ENCODE results near the gene CDK15.

The CDK15 gene

GRCh38 chr2:201831469-201831868, 25.1 kb downstream of the CDK15 start:
- DNase-seq (ENCODE audit: low read depth): peak; percentile 87
- TF ChIP-seq CTCF (IDR thresholded peaks at IDR 0.05; ENCODE audit: low read depth, low read length, missing control alignments): no peak

GRCh38 chr2:201833781-201834180, 27.4 kb downstream of the CDK15 start:
- TF ChIP-seq CTCF (IDR thresholded peaks at IDR 0.05; ENCODE audit: low read depth, low read length, missing control alignments): no peak
- DNase-seq (ENCODE audit: low read depth): no peak
- no peak overlapping the region for H3K4me3 ChIP-seq (ENCODE audit: low read depth, low read length)
- in situ Hi-C loops (cut with HindIII; ENCODE audit: low sequenced_read_pairs): no loop called here

More at GRCh38 chr2:201831469-201831868, 25.1 kb downstream of the CDK15 start:
- in situ Hi-C loops (cut with HindIII; ENCODE audit: low sequenced_read_pairs): no loop called here
- no peak overlapping the region for H3K4me3 ChIP-seq (ENCODE audit: low read depth, low read length)

GRCh38 chr2:201835066-201835465, 28.7 kb downstream of the CDK15 start:
- no peak for DNase-seq (ENCODE audit: low read depth)
- TF ChIP-seq CTCF (IDR thresholded peaks at IDR 0.05; ENCODE audit: low read depth, low read length, missing control alignments): no peak
- H3K4me3 ChIP-seq (ENCODE audit: low read depth, low read length): no peak overlapping the region
- in situ Hi-C loops (cut with HindIII; ENCODE audit: low sequenced_read_pairs): no loop called here

GRCh38 chr2:201837391-201837790, 31.1 kb downstream of the CDK15 start:
- no peak for TF ChIP-seq CTCF (IDR thresholded peaks at IDR 0.05; ENCODE audit: low read depth, low read length, missing control alignments)
- H3K4me3 ChIP-seq (ENCODE audit: low read depth, low read length): no peak overlapping the region
- DNase-seq (ENCODE audit: low read depth): no peak
- in situ Hi-C loops (cut with HindIII; ENCODE audit: low sequenced_read_pairs): no loop called here

GRCh38 chr2:201837824-201838431, 31.6 kb downstream of the CDK15 start:
- DNase-seq (ENCODE audit: low read depth): no peak
- in situ Hi-C loops (cut with HindIII; ENCODE audit: low sequenced_read_pairs): no loop called here
- H3K4me3 ChIP-seq (ENCODE audit: low read depth, low read length): no peak overlapping the region
- no peak for TF ChIP-seq CTCF (IDR thresholded peaks at IDR 0.05; ENCODE audit: low read depth, low read length, missing control alignments)

GRCh38 chr2:201839727-201840126, 33.4 kb downstream of the CDK15 start:
- in situ Hi-C loops (cut with HindIII; ENCODE audit: low sequenced_read_pairs): no loop called here
- DNase-seq (ENCODE audit: low read depth): no peak
- TF ChIP-seq CTCF (IDR thresholded peaks at IDR 0.05; ENCODE audit: low read depth, low read length, missing control alignments): no peak
- H3K4me3 ChIP-seq (ENCODE audit: low read depth, low read length): no peak overlapping the region

Measured in astrocyte of the cerebellum (primary cell).